NCI-H345 treated with DMSO at 0.1 percent for 48 hours (cell line): ENCODE results near the gene DENND6B.
"Not testable (repeated sequence)": the region's sequence is repeated elsewhere in the genome, so short reads cannot be mapped to it uniquely, and the experiment has no call there.

Source experiments
- DNase-seq: peaks from one replicate; lab custom pipeline; 2025; ENCODE audit not compliant: unreplicated experiment; lab: John Stamatoyannopoulos, UW

Gene DENND6B

GRCh38 chr22:50274771-50275170 lies 52.0 kb downstream of the DENND6B start:
- DNase-seq = no peak

GRCh38 chr22:50274311-50274710 lies 52.5 kb downstream of the DENND6B start:
- DNase-seq = no peak

GRCh38 chr22:50273781-50274180 lies 53.0 kb downstream of the DENND6B start:
- DNase-seq = not testable (repeated sequence)

GRCh38 chr22:50273352-50273751 lies 53.5 kb downstream of the DENND6B start:
- not testable (repeated sequence) for DNase-seq

- no peak for DNase-seq
These were observed 54.6 kb downstream of the DENND6B start for GRCh38 chr22:50272044-50272802.

- DNase-seq = no peak
These were observed 55.3 kb downstream of the DENND6B start for GRCh38 chr22:50271519-50271970.

GRCh38 chr22:50270666-50271394 lies 56.0 kb downstream of the DENND6B start:
- no peak for DNase-seq

GRCh38 chr22:50269970-50270665 lies 56.7 kb downstream of the DENND6B start, which contains the start of gene MAPK11:
MAPK11 (minus strand) TSS chr22:50270380; CDS start chr22:50270292, 88 bp downstream.
- DNase-seq = no peak

GRCh38 chr22:50269573-50269969 lies 57.2 kb downstream of the DENND6B start:
- DNase-seq = no peak

- DNase-seq = no peak
These were observed 58.1 kb downstream of the DENND6B start for GRCh38 chr22:50268655-50269113.

- no peak for DNase-seq
These were observed 59.0 kb downstream of the DENND6B start for GRCh38 chr22:50267591-50268390.

GRCh38 chr22:50266994-50267393 lies 59.8 kb downstream of the DENND6B start:
- DNase-seq = no peak

- DNase-seq = no peak
These were observed 61.7 kb downstream of the DENND6B start for GRCh38 chr22:50264946-50265669.

- DNase-seq = no peak
These were observed 62.6 kb downstream of the DENND6B start for GRCh38 chr22:50264104-50264745.

GRCh38 chr22:50262973-50263617 lies 63.7 kb downstream of the DENND6B start:
- DNase-seq = no peak

GRCh38 chr22:50262460-50262911 lies 64.3 kb downstream of the DENND6B start:
- DNase-seq = no peak

GRCh38 chr22:50261615-50262459 lies 65.0 kb downstream of the DENND6B start, which contains the start of gene MAPK12:
MAPK12 (minus strand) TSS chr22:50261683; CDS start chr22:50261509, 174 bp downstream.
- DNase-seq = no peak
